ENCODE measurements around the gene CSMD2.

- TF ChIP-seq CTCF (IDR thresholded peaks at IDR 0.05; ENCODE audit: low read depth, low read length) (no peak), EZH2phosphoT487 (IDR thresholded peaks at IDR 0.05; ENCODE audit: low read depth) (no peak)
These were observed 524.8 kb downstream of the CSMD2 start for GRCh38 chr1:33640114-33640660.
